GM19372 (cell line): ENCODE results near the gene TMEM243.

Experiments
- ATAC-seq: cut with Tn5 transposase; IDR thresholded peaks from one replicate; pipeline ENCODE4 v1.9.1; 2021; ENCODE audit warnings: mild to moderate bottlenecking, low read depth, moderate library complexity; ENCODE audit not compliant: unreplicated experiment

TMEM243 gene

GRCh38 chr7:87170828-87171227 lies 48.7 kb downstream of the TMEM243 start:
- peak; percentile 77 for ATAC-seq

DNA sequence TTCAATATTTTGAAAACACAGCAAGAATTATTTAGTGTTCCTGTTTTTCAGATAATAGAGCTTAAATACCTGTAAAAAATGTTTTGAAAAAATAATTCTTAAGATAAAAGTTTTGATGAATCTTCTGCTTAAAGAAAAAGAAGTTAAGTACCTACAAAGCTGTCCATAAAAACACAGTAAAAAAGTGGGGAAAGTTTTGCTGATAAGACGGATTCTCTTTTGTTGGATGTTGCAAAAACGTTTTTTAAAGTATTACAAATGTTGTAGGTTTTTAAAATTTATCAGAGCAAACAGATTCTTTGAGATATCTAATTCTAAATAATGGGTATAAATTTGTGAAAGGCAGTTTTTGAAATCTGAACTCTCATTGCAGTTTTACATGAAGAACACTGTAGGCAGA lies 55.1 kb downstream of the TMEM243 start:
- ATAC-seq = no peak

DNA sequence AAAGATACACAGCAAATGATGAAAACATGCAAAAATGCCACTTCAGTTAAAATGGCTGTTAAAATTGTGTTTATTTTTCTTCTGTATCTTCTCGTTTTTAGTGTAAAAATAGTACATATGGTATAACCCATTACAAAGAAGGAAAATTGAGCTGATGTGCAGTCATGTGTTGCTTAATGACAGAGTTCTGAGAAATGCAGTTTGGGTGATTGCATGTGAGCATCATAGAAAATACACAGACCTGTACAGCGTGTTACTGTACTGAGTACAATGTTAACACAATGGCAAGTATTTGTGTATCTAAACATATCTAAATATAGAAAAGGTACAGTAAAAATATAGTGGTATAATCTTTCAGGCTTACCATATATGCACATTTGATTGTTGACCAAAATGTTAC lies 60.0 kb downstream of the TMEM243 start:
- ATAC-seq = no peak

- no peak for ATAC-seq
Measured at GRCh38 chr7:87156709-87157108, 62.8 kb downstream of the TMEM243 start.

GRCh38 chr7:87155788-87156187 lies 63.7 kb downstream of the TMEM243 start:
- no peak for ATAC-seq

GRCh38 chr7:87154569-87154968 lies 65.0 kb downstream of the TMEM243 start:
- ATAC-seq = no peak

GRCh38 chr7:87154166-87154565 lies 65.4 kb downstream of the TMEM243 start:
- no peak for ATAC-seq

DNA sequence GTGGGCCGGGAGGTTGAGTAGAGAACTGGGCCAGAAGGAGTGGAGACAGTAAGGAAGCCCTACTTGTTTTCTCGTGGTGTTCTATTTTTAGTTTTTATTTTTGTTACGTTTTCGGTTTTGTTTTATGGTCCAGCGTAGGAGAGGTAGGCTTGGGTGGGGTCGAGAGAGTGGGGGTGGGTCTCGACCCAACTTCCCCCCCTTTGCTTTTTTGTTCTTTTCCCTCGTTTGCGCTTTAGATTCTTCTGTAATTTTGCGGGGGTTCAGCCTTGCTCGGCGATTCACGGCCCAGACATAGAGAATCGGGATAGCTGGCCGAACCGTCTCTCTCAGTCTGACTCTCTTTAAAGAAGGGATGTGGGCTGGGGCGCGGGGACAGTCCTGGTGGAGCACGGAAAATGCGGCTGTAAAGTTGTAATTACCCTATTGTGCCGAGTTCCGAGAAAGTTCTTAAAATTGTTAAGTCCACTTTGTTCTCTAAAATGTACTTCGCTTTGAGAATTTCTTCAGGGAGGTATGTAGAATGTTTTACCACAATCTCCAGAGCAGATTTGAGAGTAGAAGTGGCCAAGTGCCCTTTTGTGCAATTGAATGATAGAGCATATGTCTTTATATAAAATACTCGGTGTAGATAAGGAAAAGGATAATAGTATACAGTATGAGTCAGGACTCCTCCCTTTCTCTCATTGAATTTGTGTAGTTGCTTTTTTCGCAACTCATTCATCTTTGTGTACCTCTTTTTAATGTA lies 66.5 kb downstream of the TMEM243 start:
- peak; percentile 7 for ATAC-seq

- ATAC-seq = peak; percentile 77
Measured at GRCh38 chr7:87152112-87152896, 67.2 kb downstream of the TMEM243 start, which contains the start of gene DMTF1. TSS of gene DMTF1 (plus strand) at chr7:87152453. CDS start at chr7:87164942, 12,489 bp downstream.

- no peak for ATAC-seq
Measured at GRCh38 chr7:87151729-87152111, 67.8 kb downstream of the TMEM243 start.

DNA sequence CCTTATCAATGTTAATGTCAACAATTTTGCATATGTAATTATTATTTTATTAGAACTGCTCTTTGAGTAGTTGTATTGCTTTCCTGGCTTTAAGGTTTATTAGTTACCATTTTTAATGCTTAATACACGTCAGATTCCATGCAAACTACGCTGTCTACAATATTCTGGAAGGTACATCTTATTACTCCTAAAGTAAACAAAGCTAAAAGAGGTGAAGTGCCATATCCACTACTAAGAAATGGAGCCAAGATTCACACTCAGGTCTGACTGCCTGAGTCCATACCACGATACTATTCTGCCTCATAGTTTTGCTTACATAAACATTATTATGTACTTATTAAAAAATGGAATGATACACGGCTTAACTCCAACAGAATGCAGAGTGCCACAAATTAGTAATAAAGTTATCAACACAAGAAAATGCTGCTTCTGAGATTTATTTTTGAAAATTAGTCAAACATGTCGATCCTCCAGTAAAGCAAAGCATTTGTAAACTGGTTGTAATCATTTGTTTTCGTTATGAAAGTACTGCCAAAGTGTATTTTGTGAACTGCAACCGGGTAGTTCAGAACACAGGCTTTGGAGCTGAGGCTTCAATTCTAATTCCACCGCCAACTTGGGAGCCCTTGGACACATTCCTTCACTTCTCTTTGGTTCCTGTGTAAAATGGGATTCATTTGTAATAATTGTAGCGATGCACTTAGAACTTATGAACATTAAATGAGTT lies 68.4 kb downstream of the TMEM243 start:
- ATAC-seq = no peak

DNA sequence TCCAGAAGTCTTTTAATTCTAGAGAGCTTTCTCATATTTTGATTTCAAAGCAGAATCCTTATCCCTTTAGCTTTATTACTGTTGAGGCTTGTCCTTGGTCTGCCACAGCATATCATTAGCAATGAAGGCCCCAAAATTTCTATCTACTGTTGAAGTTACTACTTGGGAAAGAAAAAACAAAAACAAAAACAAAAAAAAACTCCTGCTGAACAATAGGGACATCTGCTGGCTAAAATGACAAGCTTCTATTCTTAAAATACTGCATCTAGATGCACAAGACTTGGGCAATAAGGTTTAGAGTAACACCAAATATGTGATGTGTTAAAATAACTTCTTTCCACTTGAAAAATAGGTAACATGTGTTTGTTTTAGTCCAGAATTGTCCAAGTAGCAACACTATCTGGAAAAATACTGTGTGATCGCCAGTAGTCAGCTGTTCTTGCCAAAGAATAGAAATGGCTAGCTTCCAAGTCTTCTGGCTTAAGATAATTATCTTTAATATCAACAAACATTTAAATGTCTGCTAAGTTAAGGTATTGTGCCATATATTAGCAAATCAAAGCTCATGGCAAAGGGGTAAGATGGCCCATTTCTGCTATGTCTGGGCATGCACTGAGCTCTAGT lies 71.1 kb downstream of the TMEM243 start:
- ATAC-seq = no peak

DNA sequence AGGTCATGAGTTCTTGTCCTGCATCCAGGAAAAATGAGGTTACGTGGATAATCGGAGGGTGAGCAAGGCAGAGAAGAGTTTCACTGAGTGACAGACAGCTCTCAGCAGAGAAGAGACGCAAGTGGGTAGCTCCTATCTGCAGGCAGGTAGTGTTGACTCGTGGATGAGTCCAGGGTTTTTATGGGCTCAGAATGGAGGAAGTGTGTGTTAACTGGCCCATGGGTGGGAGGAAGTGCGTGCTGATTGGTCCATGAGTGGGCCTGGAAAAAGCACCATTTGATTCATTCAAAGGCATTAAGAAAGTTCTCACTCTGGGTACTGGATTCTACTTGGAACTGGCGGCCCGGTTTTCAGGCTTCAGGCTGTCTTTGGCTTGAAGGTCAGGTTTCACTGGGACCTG lies 72.0 kb downstream of the TMEM243 start:
- ATAC-seq = no peak

GRCh38 chr7:87146740-87147386 lies 72.7 kb downstream of the TMEM243 start:
- no peak for ATAC-seq
